Activated naive CD8-positive, alpha-beta T cell treated with anti-CD3 and anti-CD28 coated beads, Interleukin-2, amount 50 U/mL, for 16 hours (primary cell): ENCODE measurements around the gene MTRFR.

Experiments
- DNase-seq: peaks from one replicate; pipeline ENCODE4 v3.0.0-alpha.2; 2020; ENCODE audit warnings: low read depth, low spot score

The MTRFR gene

GRCh38 chr12:123270214-123271000, 37.2 kb downstream of the MTRFR start:
- DNase-seq, result no peak

GRCh38 chr12:123271001-123271668, 37.9 kb downstream of the MTRFR start:
- DNase-seq, result peak; percentile 52

GRCh38 chr12:123273166-123273565, 39.9 kb downstream of the MTRFR start:
- DNase-seq, result no peak

GRCh38 chr12:123278101-123278627, 44.9 kb downstream of the MTRFR start:
- DNase-seq, result no peak

- DNase-seq, result no peak
Measured at GRCh38 chr12:123280971-123281370, 47.7 kb downstream of the MTRFR start.

GRCh38 chr12:123282111-123282510, 48.9 kb downstream of the MTRFR start:
- no peak for DNase-seq

GRCh38 chr12:123283461-123283860, 50.2 kb downstream of the MTRFR start:
- DNase-seq, result no peak

- no peak for DNase-seq
Measured at GRCh38 chr12:123284669-123285068, 51.4 kb downstream of the MTRFR start.

- DNase-seq, result no peak
Measured at GRCh38 chr12:123286652-123287373, 53.6 kb downstream of the MTRFR start.

GRCh38 chr12:123288751-123289346, 55.6 kb downstream of the MTRFR start:
- DNase-seq, result no peak

GRCh38 chr12:123289911-123290310, 56.7 kb downstream of the MTRFR start:
- DNase-seq, result no peak

GRCh38 chr12:123293178-123293760, 60.0 kb downstream of the MTRFR start:
- DNase-seq, result no peak

- no peak for DNase-seq
Measured at GRCh38 chr12:123305136-123305535, 71.9 kb downstream of the MTRFR start.

GRCh38 chr12:123306200-123306599, 73.0 kb downstream of the MTRFR start:
- no peak for DNase-seq
